HepG2 (cell line): ENCODE measurements around the gene VGF. TPM values are rescaled to one million over a fixed set of nuclear protein-coding genes. Genes with fewer than 3 reads are reported as not detected.

Experiments
- FOXO1 ChIP-seq: sonication (generic); formaldehyde crosslinking; IDR thresholded peaks from 2 replicates; pipeline ENCODE4 v1.4.0; 2020; ENCODE audit warnings: missing genetic modification reagents
- HDAC1 ChIP-seq: sonication (generic); formaldehyde crosslinking; IDR thresholded peaks from 2 replicates; pipeline ENCODE4 v1.5.1; 2020; ENCODE audit warnings: mild to moderate bottlenecking, missing genetic modification reagents
- NAIF1 ChIP-seq: sonication (generic); formaldehyde crosslinking; IDR thresholded peaks from 2 replicates; pipeline ENCODE4 v1.5.0; 2020; ENCODE audit warnings: mild to moderate bottlenecking, missing genetic modification reagents, borderline replicate concordance
- ZBTB3 ChIP-seq: sonication (generic); formaldehyde crosslinking; IDR thresholded peaks from 2 replicates; pipeline ENCODE4 v1.4.0; 2020; ENCODE audit warnings: low read depth, mild to moderate bottlenecking, moderate library complexity, missing genetic modification reagents, borderline replicate concordance
- ZNF20 ChIP-seq: sonication (generic); formaldehyde crosslinking; IDR thresholded peaks from 2 replicates; pipeline ENCODE4 v1.4.0; 2020; ENCODE audit warnings: mild to moderate bottlenecking, moderate library complexity, missing genetic modification reagents
- ZNF292 ChIP-seq: sonication (generic); formaldehyde crosslinking; IDR thresholded peaks from 2 replicates; pipeline ENCODE4 v1.8.1; 2022; ENCODE audit warnings: mild to moderate bottlenecking, low read depth, missing genetic modification reagents, borderline replicate concordance
- polyA plus RNA-seq, 8 experiments: library from polyadenylated mRNA; depleted of rRNA in 3 of 8; stranded (reverse) in 7 of 8; unstranded in 1 of 8; fragments of >200 nt; fragmentation: Illumina TruSeq in 4 of 8; extraction: Trizol in 4 of 8; gene quantifications; 2 replicates each; pipeline versions ENCODE4 v1.2.1 to v1.2.3, GENCODE V29; 2011 to 2016; ENCODE audit warnings: low read depth in 4 of 8, missing spikeins in 1 of 8, mixed read lengths in 1 of 8; ENCODE audit not compliant: insufficient read depth in 1 of 8
- total RNA-seq, 5 experiments: library from RNA; depleted of rRNA; stranded (reverse); fragments of >200 nt; fragmentation: Illumina TruSeq; extraction: Trizol; gene quantifications; 2 replicates each; pipeline ENCODE4 v1.2.3, GENCODE V29; 2016; ENCODE audit warnings: low read depth in 1 of 5
- TF ChIP-seq, protein P1 (sequence below): sonication (generic); formaldehyde crosslinking; IDR thresholded peaks from 2 replicates; pipeline ENCODE4 v1.9.0; 2022; ENCODE audit warnings: missing genetic modification reagents, mild to moderate bottlenecking, borderline replicate concordance
- TF ChIP-seq, protein P2 (sequence below): sonication (generic); formaldehyde crosslinking; IDR thresholded peaks from 2 replicates; pipeline ENCODE4 v1.8.1; 2023; ENCODE audit warnings: mild to moderate bottlenecking, missing genetic modification reagents

The VGF gene
- total and polyA plus RNA-seq, 2 of the 13 experiments (the other 11 are each of a cell fraction or from before 2014, with no cell fraction given), result 0.12 to 0.46 TPM

DNA sequence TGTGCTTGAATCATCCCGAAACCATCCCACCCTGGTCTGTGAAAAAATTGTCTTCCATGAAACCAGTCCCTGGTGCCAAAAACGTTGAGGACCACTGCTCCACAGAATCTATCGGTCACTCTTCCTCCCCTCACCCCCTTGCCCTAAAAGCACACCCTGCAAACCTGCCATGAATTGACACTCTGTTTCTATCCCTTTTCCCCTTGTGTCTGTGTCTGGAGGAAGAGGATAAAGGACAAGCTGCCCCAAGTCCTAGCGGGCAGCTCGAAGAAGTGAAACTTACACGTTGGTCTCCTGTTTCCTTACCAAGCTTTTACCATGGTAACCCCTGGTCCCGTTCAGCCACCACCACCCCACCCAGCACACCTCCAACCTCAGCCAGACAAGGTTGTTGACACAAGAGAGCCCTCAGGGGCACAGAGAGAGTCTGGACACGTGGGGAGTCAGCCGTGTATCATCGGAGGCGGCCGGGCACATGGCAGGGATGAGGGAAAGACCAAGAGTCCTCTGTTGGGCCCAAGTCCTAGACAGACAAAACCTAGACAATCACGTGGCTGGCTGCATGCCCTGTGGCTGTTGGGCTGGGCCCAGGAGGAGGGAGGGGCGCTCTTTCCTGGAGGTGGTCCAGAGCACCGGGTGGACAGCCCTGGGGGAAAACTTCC, 39.2 kb downstream of the VGF start (continued):
- TF ChIP-seq ZNF20 (CRISPR knock-in tag) (0 out of 2 replicates have a peak, but pooled peaks have one; percentile 4), HDAC1 (peak; percentile 82; the same call in 1 of the 2 replicates), NAIF1 (CRISPR knock-in tag) (peak; percentile 40; the same call in 1 of the 2 replicates), ZBTB3 (CRISPR knock-in tag) (0 out of 2 replicates have a peak, but pooled peaks have one; percentile 24), ZNF292 (peak; percentile 76; the same call in 1 of the 2 replicates), FOXO1 (CRISPR knock-in tag) (peak; percentile 77; the same call in 1 of the 2 replicates)
- TF ChIP-seq, protein P1, sequence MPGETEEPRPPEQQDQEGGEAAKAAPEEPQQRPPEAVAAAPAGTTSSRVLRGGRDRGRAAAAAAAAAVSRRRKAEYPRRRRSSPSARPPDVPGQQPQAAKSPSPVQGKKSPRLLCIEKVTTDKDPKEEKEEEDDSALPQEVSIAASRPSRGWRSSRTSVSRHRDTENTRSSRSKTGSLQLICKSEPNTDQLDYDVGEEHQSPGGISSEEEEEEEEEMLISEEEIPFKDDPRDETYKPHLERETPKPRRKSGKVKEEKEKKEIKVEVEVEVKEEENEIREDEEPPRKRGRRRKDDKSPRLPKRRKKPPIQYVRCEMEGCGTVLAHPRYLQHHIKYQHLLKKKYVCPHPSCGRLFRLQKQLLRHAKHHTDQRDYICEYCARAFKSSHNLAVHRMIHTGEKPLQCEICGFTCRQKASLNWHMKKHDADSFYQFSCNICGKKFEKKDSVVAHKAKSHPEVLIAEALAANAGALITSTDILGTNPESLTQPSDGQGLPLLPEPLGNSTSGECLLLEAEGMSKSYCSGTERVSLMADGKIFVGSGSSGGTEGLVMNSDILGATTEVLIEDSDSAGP (CRISPR knock-in tag), result peak; percentile 86; the same call in 1 of the 2 replicates
- TF ChIP-seq, protein P2, sequence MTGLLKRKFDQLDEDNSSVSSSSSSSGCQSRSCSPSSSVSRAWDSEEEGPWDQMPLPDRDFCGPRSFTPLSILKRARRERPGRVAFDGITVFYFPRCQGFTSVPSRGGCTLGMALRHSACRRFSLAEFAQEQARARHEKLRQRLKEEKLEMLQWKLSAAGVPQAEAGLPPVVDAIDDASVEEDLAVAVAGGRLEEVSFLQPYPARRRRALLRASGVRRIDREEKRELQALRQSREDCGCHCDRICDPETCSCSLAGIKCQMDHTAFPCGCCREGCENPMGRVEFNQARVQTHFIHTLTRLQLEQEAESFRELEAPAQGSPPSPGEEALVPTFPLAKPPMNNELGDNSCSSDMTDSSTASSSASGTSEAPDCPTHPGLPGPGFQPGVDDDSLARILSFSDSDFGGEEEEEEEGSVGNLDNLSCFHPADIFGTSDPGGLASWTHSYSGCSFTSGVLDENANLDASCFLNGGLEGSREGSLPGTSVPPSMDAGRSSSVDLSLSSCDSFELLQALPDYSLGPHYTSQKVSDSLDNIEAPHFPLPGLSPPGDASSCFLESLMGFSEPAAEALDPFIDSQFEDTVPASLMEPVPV (CRISPR knock-in tag), result peak; percentile 62; the same call in 1 of the 2 replicates
